ENCODE data around the gene SENP2. TPM values are rescaled to one million over a fixed set of nuclear protein-coding genes. Genes with fewer than 3 reads are reported as not detected.

SENP2 gene
- total and polyA plus RNA-seq, 12 donors = 7.6 to 46.3 (median 27.2) TPM

- intact Hi-C loops (cut with DNase I) = loop anchor here in 1 of 2 donors (5.0 kb wide), 1 partner anchor 106 kb away; no protein-coding TSS in a partner anchor
- DNase-seq = no peak
- H3K27ac ChIP-seq = no peak overlapping the region
- H3K9me3 ChIP-seq (replicated peaks in 1 of 3) = no peaks in the 10 kb centered on the region
- no peaks in the 10 kb centered on the region for H3K36me3 ChIP-seq (replicated peaks in 1 of 2)
- H3K4me3 ChIP-seq = no peak overlapping the region
- 69 to 90% (median 88%) methylated on average over 4 of the region's 4 CpGs for WGBS, 4 donors
- TF ChIP-seq CTCF (IDR thresholded peaks at IDR 0.05) (no peak), POLR2A (IDR thresholded peaks at IDR 0.05) (no peak)
- H3K4me1 ChIP-seq (replicated peaks in 1 of 2) = peaks cover 25 to 42% of the 10 kb centered on the region in 2 donors
- no peaks in the 10 kb centered on the region for H3K27me3 ChIP-seq
Measured at GRCh38 chr3:185661772-185662171, 75.7 kb downstream of the SENP2 start.

- DNase-seq = no peak
- Histone ChIP-seq H3K4me3 (no peak overlapping the region), H3K36me3 (replicated peaks in 1 of 2) (no peaks in the 10 kb centered on the region), H3K27me3 (no peaks in the 10 kb centered on the region), H3K4me1 (replicated peaks in 1 of 2) (peaks cover 12 to 20% of the 10 kb centered on the region in 2 donors), H3K9me3 (replicated peaks in 1 of 3) (no peaks in the 10 kb centered on the region), H3K27ac (no peak overlapping the region)
- intact Hi-C loops (cut with DNase I) = loop anchor here in 1 of 2 donors (5.0 kb wide), 1 partner anchor 103 kb away; no protein-coding TSS in a partner anchor
- TF ChIP-seq CTCF (IDR thresholded peaks at IDR 0.05) = no peak
- TF ChIP-seq POLR2A (IDR thresholded peaks at IDR 0.05) = no peak
- 86 to 98% (median 94%) methylated on average over 4 to 5 of the region's 5 CpGs for WGBS, 4 donors
Measured at GRCh38 chr3:185663929-185664328, 77.8 kb downstream of the SENP2 start.

GRCh38 chr3:185667574-185667973 lies 81.5 kb downstream of the SENP2 start:
- TF ChIP-seq POLR2A (IDR thresholded peaks at IDR 0.05) (no peak), CTCF (IDR thresholded peaks at IDR 0.05) (no peak)
- DNase-seq = no peak
- Histone ChIP-seq H3K4me1 (replicated peaks in 1 of 2) (no peaks in the 10 kb centered on the region), H3K27ac (no peak overlapping the region), H3K4me3 (no peak overlapping the region), H3K36me3 (replicated peaks in 1 of 2) (no peaks in the 10 kb centered on the region), H3K27me3 (no peaks in the 10 kb centered on the region), H3K9me3 (replicated peaks in 1 of 3) (no peaks in the 10 kb centered on the region)
- intact Hi-C loops (cut with DNase I) = no loop called here
- WGBS, 4 donors = 88 to 95% (median 93%) methylated on average over 4 of the region's 4 CpGs

- Histone ChIP-seq H3K4me1 (replicated peaks in 1 of 2) (no peaks in the 10 kb centered on the region), H3K36me3 (replicated peaks in 1 of 2) (no peaks in the 10 kb centered on the region), H3K27ac (no peak overlapping the region), H3K27me3 (no peaks in the 10 kb centered on the region), H3K4me3 (no peak overlapping the region), H3K9me3 (replicated peaks in 1 of 3) (no peaks in the 10 kb centered on the region)
- DNase-seq = peak in 2 of 7 donors; percentile 30 to 32
- 80 to 100% (median 98%) methylated on average over 1 of the region's 1 CpG for WGBS, 4 donors
- intact Hi-C loops (cut with DNase I) = loop anchor here (5.0 to 10.0 kb wide), 3 partner anchors 48 to 98 kb away; no protein-coding TSS in a partner anchor
- TF ChIP-seq POLR2A (IDR thresholded peaks at IDR 0.05) (no peak), CTCF (IDR thresholded peaks at IDR 0.05) (peak; percentile 43 to 71 (median 60))
Measured at GRCh38 chr3:185677146-185677829, 91.2 kb downstream of the SENP2 start.
